Measurements from ENCODE around the gene ESPNL.

Gene ESPNL

GRCh38 chr2:238067939-238068338, 32.2 kb upstream of the ESPNL start:
- no peak for DNase-seq (ENCODE audit: low read depth)
- no peak for TF ChIP-seq CTCF (IDR thresholded peaks at IDR 0.05; ENCODE audit: insufficient read depth, low read depth, low read length, missing control alignments)
- no peak overlapping the region for H3K4me3 ChIP-seq (ENCODE audit: low read length)

GRCh38 chr2:238069021-238069709, 31.0 kb upstream of the ESPNL start:
- DNase-seq (ENCODE audit: low read depth) = no peak
- no peak overlapping the region for H3K4me3 ChIP-seq (ENCODE audit: low read length)
- TF ChIP-seq CTCF (IDR thresholded peaks at IDR 0.05; ENCODE audit: insufficient read depth, low read depth, low read length, missing control alignments) = no peak

GRCh38 chr2:238069877-238070276, 30.3 kb upstream of the ESPNL start:
- no peak for TF ChIP-seq CTCF (IDR thresholded peaks at IDR 0.05; ENCODE audit: insufficient read depth, low read depth, low read length, missing control alignments)
- DNase-seq (ENCODE audit: low read depth) = no peak
- no peak overlapping the region for H3K4me3 ChIP-seq (ENCODE audit: low read length)

- TF ChIP-seq CTCF (IDR thresholded peaks at IDR 0.05; ENCODE audit: insufficient read depth, low read depth, low read length, missing control alignments) = no peak
- no peak for DNase-seq (ENCODE audit: low read depth)
- H3K4me3 ChIP-seq (ENCODE audit: low read length) = no peak overlapping the region
Measured at GRCh38 chr2:238075397-238075796, 24.7 kb upstream of the ESPNL start.

- no peak for TF ChIP-seq CTCF (IDR thresholded peaks at IDR 0.05; ENCODE audit: insufficient read depth, low read depth, low read length, missing control alignments)
- H3K4me3 ChIP-seq (ENCODE audit: low read length) = no peak overlapping the region
- no peak for DNase-seq (ENCODE audit: low read depth)
Measured at GRCh38 chr2:238077292-238077691, 22.8 kb upstream of the ESPNL start.

GRCh38 chr2:238079874-238080327, 20.2 kb upstream of the ESPNL start:
- H3K4me3 ChIP-seq (ENCODE audit: low read length) = no peak overlapping the region
- no peak for DNase-seq (ENCODE audit: low read depth)
- no peak for TF ChIP-seq CTCF (IDR thresholded peaks at IDR 0.05; ENCODE audit: insufficient read depth, low read depth, low read length, missing control alignments)

- DNase-seq (ENCODE audit: low read depth) = no peak
- no peak for TF ChIP-seq CTCF (IDR thresholded peaks at IDR 0.05; ENCODE audit: insufficient read depth, low read depth, low read length, missing control alignments)
- H3K4me3 ChIP-seq (ENCODE audit: low read length) = no peak overlapping the region
Measured at GRCh38 chr2:238080518-238080917, 19.6 kb upstream of the ESPNL start.
